Measurements from ENCODE around the gene CTCFL.
A peak's percentile ranks its signal among the peaks of the same experiment; 100 is the strongest.

The CTCFL gene

DNA sequence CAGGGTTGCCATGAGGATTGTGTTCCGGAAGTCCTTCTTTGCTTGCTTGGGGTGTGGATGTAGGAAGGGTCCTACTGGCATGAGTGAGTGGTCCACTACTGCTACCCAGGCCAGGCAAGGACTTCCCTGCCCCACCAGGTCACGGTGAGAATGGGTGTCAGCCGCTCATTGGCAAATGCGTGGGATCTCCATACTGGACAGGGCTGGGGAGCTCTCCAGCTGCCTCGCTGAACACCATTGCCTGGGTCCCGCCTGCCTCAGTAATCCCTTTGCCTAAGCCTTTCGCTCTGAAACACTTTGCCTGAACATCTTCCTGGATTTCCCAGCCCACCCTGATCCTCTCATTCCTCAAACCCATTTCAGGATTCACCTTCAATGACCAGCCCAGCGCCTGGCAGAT lies 59.5 kb downstream of the CTCFL start:
- DNase-seq (ENCODE audit: low read depth) = no peak

DNA sequence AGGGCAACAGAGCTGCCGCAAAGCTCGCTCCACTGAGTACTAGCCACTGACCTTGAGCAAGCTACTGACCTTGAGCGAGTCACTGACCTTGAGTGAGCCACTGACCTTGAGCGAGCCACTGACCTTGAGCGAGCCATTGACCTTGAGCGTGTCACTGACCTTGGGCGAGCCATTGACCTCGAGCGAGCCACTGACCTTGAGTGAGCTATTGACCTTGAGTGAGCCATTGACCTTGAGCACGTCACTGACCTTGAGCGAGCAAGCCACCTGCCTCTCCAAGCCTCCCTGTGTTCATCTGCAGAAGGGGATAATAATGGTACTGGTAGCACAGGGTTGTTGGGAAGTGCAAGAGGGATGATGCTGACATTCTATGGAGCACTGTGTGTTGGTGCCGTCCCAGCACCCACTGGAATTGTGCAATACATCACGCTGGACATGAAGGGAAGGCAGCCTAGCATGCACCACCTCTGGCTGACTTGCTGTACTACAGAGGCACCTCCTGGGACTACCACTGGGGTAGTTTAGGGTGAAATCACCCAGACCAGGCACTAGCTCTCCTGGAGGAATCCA lies 60.2 kb downstream of the CTCFL start:
- peak; percentile 6 for DNase-seq (ENCODE audit: low read depth)

DNA sequence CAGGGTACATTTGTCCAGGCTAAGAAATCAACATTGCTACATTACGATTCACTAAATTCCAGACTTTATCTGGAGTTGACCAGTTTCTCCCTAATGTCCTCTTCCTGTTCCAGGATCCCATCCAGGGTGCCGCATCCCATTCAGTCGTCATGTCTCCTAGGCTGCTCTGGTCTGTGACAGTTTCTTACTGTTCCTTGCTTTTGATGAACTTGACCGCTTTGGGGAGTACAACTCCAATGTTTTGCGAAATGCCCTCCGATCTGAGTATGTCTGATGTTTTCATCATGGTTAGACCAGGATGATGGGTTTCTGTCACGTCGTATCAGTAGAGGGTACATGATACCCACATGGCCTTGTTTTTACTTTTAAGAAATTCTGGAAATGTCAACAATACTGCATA lies 62.2 kb downstream of the CTCFL start:
- DNase-seq (ENCODE audit: low read depth) = no peak

DNA sequence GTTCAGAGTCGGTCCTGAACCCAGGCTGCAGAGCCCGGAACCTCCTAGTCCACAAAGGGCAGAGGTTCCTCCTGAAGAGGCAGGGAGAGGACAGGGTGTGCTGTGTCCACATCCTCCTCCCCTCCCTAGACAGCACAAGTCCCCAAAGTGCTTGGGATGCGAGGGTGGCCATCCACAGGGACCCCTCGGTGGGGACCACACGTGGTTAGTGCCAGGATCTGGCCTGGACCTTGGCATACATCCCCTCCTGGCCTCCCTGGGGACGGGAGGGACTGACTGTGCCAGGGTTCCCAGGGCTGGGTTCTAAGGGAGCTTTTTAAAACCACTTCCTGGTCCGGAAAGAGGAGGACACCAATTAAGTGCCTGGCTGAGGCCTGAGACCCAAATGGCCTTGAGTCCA lies 63.2 kb downstream of the CTCFL start:
- no peak for DNase-seq (ENCODE audit: low read depth)

DNA sequence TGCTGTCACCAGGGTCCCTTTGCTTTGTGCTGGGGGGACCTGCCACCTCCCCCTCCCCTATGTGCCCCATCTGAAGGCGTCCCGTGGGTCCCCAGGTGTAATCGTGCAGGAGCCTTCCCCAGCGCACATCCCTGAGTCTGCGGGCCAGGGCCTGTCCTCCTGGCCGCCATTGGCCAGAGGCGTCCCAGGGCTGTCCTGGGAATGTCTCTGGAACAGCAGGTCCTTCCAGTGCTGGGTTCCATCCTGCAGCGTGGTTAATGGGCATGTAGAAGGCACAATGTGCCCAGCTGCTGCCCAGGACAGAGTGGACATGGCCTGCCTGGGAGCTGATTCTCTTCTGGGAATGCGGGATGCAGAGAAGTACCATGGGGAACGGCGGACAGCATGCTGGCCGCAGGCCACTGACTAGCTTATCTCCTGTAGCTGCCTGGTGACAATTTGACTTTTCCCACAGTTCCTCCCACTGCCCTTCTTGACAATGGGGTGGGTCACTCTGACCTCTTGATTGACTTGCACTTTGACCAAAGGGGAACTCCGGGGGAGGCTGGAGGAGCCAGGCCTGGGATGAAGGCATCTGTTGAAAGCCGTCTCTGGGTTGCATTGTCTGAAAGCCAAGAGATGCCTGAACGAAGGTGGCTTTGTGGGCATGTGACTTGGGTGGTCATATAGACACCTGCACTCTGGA lies 64.0 kb downstream of the CTCFL start:
- DNase-seq (ENCODE audit: low read depth) = no peak

DNA sequence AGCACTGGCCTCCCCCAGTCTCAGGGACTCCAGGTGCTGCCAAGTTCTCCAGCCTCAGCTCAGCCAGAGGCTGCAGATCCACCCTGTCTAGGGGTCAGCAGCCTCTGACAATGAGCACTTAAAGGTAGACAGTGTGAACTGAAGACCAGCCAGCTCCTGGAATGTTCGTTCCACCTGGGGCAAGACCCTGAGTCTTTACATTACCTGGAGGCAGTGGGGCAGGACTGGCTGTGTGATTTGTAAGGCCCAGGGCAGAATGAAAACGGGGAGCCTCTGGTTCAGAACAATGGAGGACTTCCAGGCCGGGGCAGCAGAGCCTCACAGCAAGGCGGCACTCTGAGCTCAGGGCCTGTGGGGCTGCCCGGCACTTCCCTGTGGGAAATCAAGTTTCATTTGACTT lies 65.0 kb downstream of the CTCFL start:
- DNase-seq (ENCODE audit: low read depth) = no peak

DNA sequence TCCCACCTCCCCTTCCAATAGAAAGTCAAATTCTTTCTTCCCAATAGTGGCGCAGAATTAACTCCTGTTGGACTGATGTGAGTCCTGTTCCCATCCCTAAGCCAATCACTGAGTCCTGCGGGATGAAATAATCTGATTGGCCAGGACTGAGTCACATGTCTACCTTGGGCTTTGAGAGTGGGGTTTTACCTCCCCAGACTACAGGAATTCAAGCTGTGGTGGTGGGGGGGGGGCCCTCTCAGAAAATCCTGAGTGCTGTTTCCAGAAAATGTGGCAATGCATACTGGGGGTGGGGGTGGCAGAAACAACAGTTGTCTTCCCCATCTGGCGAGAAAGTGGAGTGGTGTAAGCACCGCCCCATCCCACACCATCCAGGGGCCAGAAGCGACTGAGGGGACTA lies 65.7 kb downstream of the CTCFL start:
- DNase-seq (ENCODE audit: low read depth) = no peak

DNA sequence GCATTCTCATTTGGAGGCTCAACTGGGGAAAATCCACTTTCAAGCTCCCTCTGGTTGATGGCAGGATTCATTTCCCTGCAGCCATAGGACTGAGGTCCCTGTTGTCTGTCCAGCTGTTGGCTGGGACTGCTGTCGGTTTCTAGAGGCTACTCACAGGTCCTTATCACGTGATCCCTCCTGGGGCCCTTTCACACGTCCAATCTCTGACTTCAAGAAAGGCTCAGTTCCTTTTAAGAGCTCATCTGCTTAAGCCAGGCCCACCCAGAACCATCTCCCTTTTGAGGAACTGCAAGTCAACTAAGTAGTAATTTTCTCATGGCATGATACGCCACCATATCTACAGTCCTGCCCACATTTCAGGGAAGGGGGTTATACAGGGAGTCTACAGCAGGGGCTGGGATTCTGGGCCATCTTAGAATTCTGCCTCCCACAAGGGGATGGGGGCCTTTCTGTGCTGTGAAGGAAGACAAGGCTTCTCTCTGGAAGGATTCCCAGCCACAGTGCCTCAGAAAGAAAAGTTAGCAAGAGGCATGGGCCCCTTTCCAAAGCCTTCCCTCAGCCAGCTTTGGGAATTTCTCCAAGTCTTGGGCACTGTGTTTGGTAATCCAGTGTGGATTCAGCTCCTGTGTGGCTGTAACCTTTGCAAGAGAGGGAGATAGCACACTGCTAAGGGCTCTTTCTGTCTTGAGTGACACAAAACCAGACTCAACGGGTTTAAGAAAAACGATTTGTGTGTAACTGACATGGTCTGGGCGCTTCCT lies 66.4 kb downstream of the CTCFL start:
- DNase-seq (ENCODE audit: low read depth) = peak; percentile 69

DNA sequence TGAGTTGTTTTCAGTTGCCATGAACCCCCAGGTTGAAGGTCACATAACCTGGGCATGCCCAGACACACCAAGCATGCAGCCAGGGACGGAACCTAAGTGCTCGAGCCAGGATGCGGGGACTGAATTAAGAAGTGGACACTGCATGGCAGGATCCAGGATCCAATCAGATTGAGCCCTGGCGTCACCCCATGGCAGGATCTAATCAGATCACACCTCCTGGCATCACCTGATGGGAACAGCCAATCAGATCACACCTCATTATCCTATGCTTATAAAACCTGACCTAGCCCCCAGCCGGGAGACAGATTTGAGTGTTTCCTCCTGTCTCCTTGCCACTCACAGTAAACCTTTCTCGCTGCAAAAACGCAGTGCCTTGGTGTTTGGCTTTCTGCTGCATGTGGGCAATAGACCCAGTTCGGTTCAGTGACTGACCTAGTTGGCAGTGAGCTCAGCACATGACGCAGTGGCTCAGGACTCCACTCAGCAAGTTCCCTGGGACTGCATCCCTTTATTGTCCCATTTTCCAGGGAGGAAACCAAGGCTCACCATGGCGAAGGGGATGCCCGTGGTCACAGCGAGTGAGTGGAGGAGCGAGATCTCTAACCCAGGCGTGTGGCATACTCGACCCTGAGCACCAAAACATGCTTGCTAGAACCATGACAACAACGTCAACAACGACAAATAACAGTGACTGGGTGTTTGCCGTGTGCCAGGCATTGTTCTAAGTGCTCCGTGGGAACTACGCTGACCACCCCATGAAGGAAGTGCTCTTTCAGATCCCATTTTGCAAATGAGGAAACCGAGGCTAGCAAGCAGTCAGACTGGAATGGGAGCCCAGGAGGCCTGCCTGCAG lies 67.5 kb downstream of the CTCFL start:
- DNase-seq (ENCODE audit: low read depth) = peak; percentile 24

DNA sequence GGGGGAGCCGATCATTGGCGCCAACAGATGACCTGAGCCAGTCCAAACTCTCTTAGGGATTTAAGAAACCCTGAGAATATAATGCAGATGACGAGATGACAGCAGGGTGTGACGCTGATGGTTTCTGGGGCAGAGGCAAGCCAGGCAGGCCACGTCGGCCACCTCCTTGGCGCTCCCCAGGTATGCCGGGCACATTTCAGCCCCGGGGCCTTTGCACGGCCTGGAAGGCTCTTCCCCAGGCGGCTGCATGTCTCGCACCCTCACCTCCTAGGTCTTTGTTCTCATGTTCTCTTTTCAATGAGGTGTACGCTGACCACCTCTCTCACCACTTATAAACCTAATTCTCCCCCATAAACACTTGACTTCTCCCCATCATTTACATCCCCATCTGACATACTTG lies 68.8 kb downstream of the CTCFL start:
- DNase-seq (ENCODE audit: low read depth) = no peak

DNA sequence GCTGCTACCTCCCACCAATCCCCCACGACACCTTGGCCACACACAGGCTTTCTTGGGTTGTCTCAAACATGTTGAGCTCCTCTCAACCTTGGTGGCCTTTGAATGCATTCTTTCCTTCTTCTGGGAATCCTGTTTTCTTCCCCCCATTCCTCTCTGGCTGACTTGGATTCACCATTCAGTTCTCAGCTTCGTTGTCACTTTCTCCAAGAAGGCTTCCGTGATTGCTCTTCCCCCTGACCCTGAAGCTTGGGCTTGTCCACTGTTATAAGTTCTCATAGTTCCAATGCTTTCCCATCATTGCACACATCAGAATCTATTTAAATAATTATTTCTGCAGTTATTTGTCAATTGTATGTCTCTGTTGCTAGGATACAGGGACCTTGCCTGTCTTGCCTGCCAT lies 69.6 kb downstream of the CTCFL start:
- DNase-seq (ENCODE audit: low read depth) = no peak

DNA sequence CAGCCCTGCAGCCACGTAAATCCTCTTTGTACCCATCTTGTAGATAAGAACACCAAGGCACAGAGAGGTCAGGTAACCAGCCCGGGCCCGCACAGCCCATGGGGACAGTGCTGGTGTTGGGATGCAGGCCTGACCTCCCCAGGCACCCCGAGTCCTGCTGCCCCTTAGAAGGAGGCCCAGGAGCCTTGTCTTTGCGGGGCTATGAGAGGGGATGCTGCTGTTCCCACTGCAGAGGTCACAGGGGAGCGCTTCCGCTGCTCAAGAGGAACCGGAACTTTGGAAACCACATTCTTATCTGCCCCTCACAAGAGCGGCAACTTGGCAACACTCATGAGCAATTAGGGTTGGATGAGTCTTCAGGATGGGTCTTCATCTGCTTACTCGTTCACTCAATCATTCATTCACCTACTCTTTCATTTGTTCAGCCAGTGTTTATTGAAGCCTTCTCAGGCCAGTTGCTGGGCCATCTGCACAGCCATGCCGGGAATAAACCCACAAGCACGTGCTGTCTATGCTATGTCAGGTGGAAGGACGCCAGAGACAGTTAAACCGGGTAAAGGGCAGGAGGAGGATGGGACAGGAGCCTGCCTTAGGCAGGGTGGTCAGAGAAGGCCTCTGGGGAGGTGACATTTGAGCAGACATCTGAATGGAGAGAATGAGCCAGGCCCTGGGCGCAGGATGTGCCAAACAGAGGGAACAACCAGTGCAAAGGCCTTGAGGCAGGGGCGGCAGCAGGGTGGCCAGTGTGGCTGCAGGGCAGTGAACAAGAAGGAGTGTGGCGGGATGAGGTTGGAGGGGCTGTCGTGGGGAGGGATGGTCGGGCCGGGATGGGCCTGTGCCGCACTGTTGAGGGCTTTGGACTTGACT lies 72.9 kb downstream of the CTCFL start:
- peak; percentile 21 for DNase-seq (ENCODE audit: low read depth)

DNA sequence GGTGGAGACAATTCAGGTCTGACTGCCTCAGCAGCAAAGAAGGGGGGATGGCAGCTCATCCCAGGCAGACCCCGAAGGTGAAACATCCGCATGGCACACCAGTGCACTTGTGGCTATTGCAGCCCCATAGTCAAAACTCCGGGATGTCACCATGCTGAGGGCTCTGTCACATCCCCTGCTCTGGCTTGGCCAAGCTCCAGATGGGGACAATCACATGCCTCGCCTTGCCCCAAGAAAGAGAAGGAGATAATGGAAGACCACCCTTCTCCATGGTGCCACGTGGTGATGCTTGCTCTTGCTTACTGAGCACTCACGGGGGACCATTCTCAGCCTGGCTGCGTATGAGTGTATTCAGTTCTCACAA lies 73.5 kb downstream of the CTCFL start:
- DNase-seq (ENCODE audit: low read depth) = no peak

DNA sequence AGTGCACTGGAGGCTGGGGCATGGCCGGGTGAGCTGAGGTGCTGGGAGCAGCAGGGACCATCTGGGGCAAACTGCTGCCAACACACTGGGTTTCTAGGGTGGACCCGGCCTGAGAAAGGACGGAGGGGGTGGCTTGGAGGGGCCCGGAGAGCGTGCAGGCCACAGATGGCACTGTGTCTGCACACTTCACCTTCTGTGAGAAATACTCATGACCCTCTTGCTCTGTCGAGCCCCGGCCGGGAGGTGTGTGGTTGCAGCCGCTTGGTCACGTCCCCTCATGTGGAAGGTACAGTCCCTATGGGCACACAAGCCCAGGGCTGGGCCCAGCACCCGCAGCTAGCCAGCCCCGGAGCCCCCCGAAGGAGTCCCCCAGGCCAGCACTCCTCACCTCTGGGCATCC lies 74.0 kb downstream of the CTCFL start:
- DNase-seq (ENCODE audit: low read depth) = no peak

DNA sequence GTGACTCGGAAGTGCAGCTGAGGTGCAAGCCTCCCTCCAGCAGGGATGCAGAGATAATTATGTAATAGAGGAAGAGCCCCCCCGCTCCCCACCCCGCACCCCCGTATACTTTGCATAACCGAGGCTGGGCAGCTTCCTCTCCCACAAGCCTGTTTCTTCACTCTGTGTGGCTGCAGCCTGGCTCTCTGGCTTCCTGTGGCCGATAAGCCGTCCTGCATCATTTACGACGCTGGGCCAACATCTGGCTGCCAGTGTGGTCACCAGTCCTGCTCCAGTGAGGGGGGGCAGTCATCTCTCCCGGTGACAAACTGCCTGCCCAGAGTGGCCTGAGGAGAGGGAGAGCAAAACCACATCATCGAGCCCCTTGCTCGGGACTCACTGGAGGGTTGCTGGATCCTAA lies 74.5 kb downstream of the CTCFL start:
- no peak for DNase-seq (ENCODE audit: low read depth)

DNA sequence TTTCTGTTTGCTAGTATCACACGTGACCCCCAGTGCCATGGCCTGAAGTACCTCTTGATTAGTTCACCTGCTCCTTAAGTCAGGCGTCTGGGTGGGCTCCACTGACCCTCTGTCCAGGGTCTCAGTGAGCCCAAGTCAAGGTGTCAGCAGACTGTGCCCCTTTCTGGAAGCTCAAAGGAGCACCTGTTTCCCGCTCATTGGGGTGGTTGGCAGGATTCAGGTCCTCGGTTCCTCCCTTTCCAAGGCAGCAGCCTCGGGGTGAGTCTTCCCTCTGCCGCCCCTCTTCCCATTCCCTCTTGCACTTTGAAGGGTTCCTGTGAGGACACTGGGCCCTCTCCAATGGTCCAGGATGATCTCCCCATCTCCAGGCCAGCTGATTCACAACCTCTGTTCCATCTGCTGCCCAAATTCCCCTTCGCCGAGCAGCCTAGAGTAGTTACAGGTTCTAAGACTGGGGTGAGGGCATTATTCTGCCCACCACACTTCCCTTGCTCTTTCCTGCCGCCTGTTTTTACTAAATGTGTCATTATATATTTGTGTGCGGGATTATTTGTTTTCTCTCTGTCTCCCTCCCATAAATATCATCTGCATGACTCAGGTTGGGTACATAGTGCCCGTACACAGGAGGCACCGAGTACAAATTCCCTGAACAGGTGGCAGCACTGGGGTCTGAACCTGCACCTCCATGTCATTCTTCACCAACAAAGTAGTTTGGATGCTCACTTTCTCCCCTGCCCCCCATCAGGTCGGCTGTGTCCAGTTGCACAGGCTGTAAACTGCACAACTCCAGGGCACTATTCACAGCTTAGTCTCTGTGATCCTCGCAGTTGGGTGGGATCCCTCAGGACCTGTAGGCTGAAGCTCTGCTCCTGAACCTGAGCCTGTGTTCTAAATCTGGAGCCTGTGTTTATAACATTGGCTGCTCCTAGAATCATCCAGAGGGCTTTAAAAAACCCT lies 75.3 kb downstream of the CTCFL start:
- no peak for DNase-seq (ENCODE audit: low read depth)

DNA sequence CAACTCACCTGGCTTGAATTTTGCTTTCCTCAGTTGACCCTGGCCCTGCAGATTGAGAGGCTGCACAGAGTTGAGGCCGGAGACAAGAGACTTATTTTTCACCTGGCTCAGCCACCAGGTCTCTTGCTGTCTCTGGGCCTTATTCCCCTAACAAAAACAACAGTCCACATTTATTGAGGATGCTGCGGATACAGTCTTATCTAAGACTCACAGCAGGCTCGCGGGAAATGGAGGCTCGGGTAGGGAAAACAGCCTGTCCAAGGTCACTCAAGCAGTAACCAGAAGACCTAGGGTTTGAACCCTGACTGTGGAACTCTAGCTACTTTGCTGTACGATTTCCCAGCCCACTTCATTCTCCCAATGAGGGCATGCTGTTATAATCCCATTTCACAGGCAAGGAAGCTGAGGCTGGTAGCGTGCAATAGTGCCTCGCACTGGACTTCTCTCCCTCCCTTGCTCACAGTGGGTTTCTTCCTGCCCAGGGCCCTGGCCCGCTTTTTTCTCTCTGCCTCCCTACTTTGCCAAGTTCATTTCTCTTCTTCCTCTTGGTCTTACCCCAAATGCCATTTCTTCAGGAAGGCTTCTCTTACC lies 76.1 kb downstream of the CTCFL start:
- no peak for DNase-seq (ENCODE audit: low read depth)
